ENCODE data around the gene DRGX.

DRGX gene

DNA sequence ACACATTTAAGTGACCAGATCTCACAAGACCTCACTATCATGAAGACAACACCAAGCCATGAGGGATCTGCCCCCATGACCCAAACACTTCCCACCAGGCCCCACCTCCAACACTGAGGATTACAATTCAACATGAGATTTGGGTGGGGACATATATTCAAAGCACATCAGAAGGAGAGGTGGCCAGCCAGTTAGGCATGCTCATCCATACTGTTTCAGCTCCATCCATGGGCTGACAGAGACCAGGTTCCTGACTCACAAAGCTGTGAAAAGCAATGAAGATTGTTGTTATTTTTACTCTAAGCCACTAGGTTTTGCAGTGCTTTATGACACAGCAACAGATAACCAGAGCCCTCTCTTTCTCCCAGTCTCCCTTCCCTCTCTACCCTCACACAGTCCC is 60.9 kb downstream of the DRGX start:
- no peak for DNase-seq

DNA sequence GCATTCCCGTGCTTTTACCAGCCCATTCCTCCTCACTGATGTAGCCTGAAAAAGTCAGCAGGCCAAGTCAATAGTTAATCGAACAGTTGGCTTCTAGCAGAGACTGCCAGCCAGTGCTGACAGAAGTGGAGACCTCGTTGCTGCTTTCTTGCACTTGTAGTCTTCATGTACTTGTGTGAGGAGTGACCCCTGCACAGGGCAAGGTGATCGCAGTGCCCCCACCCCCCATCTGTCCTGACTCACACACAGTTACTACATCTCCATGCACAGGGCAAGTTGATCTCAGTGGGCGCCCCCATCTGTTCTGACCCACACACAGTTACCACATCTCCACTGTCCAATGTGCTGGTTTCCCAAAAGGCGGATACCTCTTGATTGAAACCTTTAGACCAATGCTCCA is 62.7 kb downstream of the DRGX start:
- DNase-seq = no peak

- DNase-seq = no peak
Measured at GRCh38 chr10:49332768-49333167, 63.1 kb downstream of the DRGX start.

- DNase-seq = no peak
Measured at GRCh38 chr10:49332333-49332732, 63.6 kb downstream of the DRGX start.

GRCh38 chr10:49331431-49331830 is 64.5 kb downstream of the DRGX start:
- DNase-seq = no peak

DNA sequence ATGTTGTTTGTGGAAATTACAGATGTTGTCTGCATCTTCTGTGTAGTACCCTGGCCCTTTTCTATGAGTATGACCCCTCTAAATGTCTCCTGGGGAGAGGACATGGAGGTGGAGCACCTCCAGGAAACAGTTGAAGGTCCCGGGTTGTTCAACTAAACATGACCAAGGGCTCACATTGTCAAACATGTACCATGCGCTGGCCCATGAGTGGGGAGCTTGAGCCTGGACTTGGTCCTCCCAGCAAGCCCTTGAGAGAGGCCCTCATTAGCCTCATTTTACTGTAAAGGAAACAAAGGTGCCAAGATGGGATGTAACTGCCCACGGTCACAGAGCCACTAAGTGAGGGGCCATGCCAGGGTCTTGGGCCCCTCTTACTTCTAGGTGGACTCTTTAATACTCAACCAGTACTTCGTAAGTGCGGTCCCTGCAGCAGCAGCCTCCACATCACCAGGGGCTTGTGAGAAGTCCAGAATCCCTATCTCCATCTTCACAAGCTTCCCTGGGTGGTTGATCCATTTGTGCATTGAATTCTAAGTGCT is 65.7 kb downstream of the DRGX start:
- no peak for DNase-seq

DNA sequence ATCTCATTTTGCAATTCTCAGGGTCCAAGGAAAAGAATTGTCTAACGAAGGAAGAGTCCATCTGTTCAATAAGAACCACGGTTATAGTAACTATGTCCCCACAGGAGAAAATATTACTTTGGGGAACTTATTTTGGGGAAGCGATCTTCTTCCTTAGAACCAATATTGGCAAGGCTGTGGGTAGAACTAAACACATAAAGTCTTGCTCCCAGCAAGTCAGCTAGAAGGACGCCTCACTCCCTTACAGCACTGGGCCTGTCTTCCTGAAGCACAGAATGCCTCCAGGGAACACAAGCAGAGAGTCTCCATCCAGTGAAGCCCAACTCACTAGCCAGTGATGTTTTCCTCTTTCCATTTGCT is 66.8 kb downstream of the DRGX start:
- no peak for DNase-seq

DNA sequence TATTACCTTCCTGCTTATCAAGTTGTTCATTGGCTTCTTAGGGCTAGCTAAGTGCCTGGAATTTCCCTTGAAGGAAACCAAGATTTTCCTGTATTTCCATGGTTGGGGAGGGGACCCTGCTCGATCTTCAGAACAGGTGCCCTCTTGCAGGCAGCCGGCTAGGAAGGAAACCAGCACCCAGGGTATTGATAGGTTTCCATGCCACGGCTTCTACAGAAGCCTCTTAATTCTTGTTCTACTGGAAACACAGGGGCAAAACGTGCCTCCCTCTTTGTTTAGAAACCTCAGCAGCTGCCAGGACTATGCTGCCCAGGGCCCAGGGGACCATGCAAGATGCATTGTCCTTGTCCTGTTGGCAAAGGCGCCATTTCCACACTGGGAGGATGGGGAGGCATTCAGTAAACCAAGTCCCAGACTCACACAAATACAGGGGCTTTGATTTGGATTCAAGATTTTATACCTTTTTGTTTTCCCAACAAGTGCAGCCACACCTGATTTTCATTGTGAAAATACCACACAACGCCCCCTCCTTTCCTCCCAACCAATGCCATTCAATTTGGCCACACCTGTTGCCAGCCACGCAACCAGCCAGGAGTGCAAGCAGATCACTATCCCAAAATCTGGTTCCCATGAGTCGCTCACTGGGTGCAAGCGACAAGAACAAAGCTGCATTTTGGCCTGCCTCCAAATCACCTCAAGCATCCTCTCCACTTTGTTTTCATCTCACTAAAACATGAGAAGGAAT is 67.3 kb downstream of the DRGX start:
- DNase-seq = no peak

DNA sequence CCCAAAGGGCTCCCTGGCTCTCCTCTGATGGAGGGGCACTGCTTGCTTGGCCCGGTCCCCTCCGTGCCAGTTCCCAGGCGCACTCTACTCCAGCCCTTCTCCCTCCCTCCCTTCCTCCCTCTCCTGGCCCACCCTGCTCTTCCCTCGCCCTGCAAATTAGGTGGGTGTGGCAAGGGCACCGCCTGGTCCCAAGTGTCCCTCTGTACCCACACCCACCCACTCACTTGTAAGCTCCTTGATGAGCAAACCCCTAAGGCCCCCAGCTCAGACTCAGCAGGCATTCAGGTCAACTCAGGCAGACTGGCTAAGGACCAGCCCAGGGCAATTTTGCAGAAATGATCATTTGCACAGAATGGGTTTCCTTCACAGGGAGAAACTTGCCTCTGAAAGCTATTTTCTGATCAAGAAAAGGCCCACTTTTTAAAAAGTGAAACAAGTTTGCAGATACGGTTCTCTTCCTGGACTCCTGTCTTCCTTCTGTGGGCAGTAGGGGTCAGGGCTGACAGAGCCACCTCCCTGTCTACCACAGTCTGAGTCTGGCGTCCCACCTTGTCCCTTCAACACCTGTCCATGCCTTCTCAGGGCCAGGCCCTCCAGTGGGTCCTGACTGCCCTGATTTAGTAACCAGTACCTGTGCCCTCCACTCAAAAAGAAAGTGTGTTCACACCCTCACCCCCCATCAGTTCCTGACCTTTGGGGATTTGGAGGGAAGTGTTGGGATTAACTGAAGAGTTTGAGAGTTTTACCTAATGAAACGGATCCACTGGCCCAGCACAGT is 68.7 kb downstream of the DRGX start:
- DNase-seq = no peak

GRCh38 chr10:49325916-49326783 is 69.7 kb downstream of the DRGX start:
- DNase-seq = no peak

DNA sequence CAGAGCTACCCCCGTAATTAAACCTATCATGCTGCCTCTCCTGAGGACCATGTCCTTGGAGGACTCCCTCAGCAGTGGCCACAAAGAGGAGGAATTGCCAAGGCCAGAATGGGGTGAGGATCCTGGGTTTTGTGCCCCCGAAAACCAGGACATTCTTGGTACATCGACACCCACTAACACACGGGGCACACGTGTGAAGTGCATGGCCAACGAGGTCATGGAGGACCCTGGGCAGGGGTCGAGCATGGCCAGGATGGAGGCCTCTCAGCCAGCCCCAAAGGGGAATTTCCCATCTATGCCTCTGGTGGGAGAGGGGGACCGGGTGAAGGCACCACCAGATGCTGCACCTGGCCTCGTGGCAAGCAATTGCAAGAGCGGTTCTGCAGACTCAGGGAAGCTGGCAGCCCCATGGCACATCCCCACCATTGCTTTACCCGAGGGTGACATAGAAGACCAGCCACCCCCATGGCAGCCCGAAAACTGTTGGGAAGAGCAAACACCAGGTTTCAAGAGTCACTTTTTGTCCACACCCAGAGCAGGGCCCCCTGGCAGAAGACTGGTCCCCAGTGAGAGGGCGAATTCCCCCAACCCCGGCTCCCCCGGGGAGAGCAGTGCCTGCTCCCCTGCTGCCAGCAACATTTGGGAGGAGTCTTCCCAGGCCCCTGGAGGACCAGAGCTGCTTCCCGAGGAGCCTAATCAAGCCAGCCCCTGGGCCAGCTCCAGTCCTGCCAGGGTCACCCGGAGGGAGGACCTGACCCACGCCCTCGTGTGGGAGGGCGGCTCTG is 70.6 kb downstream of the DRGX start:
- DNase-seq = no peak

- no peak for DNase-seq
Measured at GRCh38 chr10:49324711-49325110, 71.2 kb downstream of the DRGX start.

GRCh38 chr10:49323896-49324270 is 72.0 kb downstream of the DRGX start:
- DNase-seq = no peak

DNA sequence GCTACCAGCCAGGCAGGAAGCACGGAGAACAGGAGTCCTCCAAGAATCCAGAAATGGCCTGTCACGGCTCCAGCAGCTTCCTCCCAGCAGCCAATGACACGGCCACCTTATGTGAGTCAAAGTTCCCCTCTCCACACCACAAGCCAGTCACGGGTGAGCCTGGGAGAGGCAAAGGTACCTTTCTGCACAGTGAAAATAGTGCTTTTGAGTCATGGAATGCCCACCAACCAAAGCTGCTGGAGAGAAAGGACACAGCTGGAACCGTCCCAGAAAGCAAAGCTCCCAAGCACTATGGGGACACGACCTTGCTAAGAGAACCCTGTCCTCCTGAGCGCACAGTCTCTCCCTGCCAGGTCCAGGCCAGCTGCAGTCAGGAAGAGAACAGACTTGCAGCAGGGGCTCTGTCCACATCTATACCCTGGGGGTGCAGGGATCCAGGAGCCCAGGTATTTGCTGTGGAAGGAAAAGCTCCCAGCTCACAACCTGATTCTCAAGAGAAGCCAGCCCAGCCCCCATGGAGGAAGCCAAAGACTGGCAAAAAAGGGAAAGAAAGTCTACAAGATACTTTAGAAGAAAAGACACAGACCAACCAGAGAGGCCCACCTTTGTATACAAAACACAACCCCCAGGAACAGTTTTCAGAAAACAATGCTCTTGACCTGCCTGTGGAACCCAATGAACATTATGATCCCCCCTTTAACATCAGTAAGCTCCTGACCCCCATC is 72.6 kb downstream of the DRGX start:
- DNase-seq = no peak

- DNase-seq = no peak
Measured at GRCh38 chr10:49322371-49323170, 73.3 kb downstream of the DRGX start.

- no peak for DNase-seq
Measured at GRCh38 chr10:49321021-49321420, 74.9 kb downstream of the DRGX start.

DNA sequence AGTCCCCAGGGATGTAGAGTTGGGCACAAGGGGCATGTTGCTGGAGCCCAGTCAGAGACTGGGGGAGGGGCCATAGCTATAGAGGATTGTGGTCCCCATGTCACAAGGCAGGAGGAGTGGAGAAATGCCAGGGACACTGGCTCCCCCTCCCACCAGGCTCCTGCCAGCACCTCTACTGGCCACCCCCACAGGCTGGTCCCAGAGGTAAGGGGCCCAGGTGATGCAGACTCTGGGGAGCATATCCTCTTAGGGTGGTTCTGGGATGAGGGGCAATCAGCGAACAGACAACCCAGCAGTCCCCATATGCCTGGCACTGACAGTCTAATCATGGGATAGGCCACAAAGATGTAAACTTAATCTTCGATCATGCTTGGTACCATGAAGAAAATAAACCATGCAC is 75.7 kb downstream of the DRGX start:
- no peak for DNase-seq

DNA sequence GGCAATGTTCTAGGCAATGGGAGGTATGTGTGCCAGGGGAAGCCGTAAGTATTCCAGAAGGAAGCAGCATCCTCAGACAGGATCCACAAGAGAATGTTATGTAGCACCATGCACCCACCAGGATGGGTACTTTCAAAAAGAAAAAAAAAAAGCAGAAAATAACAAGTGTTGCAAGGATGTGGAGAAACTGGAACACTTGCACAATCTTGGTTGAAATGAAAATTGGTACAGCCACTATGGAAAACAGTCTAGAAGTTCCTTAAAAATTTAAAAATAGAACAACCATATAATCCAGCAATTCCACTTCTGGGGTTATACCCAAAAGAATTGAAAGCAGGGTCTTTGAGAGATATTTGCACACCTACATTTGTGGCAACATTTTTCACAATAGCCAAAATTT is 76.7 kb downstream of the DRGX start:
- no peak for DNase-seq

GRCh38 chr10:49318755-49319154 is 77.1 kb downstream of the DRGX start:
- no peak for DNase-seq

- no peak for DNase-seq
Measured at GRCh38 chr10:49318028-49318427, 77.9 kb downstream of the DRGX start.

DNA sequence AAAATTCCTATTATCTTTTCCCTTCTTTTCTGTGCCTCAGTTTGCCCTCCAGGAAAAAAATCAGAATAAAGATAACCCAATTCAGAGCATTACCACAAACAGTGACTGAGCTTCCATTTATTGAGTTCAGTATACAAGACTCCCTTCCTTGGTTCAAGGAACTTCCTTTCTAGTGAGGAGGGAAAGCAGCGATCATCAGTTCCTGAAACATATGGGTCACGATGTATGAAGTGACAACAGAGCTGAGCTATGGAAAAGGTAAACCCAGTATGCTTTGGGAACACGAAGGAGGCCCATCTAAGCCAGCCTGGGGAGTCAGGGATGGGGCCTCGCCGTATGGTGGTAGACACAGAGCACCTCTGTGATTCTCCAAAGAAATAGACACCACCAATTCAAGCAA is 81.1 kb downstream of the DRGX start:
- DNase-seq = no peak

All from NCI-H2029 (cell line).